CD4-positive, alpha-beta T cell treated with Interleukin-4 for 4 hours (primary cell): ENCODE measurements around the gene RNF150.

ENCODE experiments used
- DNase-seq: peaks from one replicate; pipeline ENCODE4 v3.0.0-alpha.2; 2020

Gene RNF150

GRCh38 chr4:141130947-141131605 lies 2.2 kb downstream of the RNF150 start:
- no peak for DNase-seq

GRCh38 chr4:141127884-141128283 lies 5.4 kb downstream of the RNF150 start:
- no peak for DNase-seq

- no peak for DNase-seq
These were observed 6.5 kb downstream of the RNF150 start for GRCh38 chr4:141126769-141127168.

- DNase-seq: no peak
These were observed 9.0 kb downstream of the RNF150 start for GRCh38 chr4:141124224-141124623.

- DNase-seq: no peak
These were observed 11.4 kb downstream of the RNF150 start for GRCh38 chr4:141121768-141122454.

- no peak for DNase-seq
These were observed 12.2 kb downstream of the RNF150 start for GRCh38 chr4:141121101-141121500.

GRCh38 chr4:141120036-141120593 lies 13.2 kb downstream of the RNF150 start:
- no peak for DNase-seq

GRCh38 chr4:141119071-141119470 lies 14.2 kb downstream of the RNF150 start:
- no peak for DNase-seq

GRCh38 chr4:141118381-141118780 lies 14.9 kb downstream of the RNF150 start:
- no peak for DNase-seq

GRCh38 chr4:141117935-141118334 lies 15.3 kb downstream of the RNF150 start:
- no peak for DNase-seq

GRCh38 chr4:141109983-141110382 lies 23.3 kb downstream of the RNF150 start:
- DNase-seq: no peak

GRCh38 chr4:141107927-141108326 lies 25.3 kb downstream of the RNF150 start:
- no peak for DNase-seq

- no peak for DNase-seq
These were observed 30.9 kb downstream of the RNF150 start for GRCh38 chr4:141102367-141102766.

GRCh38 chr4:141101511-141101910 lies 31.8 kb downstream of the RNF150 start:
- DNase-seq: no peak

GRCh38 chr4:141099326-141099725 lies 33.9 kb downstream of the RNF150 start:
- DNase-seq: no peak

GRCh38 chr4:141098163-141098562 lies 35.1 kb downstream of the RNF150 start:
- no peak for DNase-seq

GRCh38 chr4:141090473-141090872 lies 42.8 kb downstream of the RNF150 start:
- DNase-seq: no peak

- DNase-seq: no peak
These were observed 51.3 kb downstream of the RNF150 start for GRCh38 chr4:141081921-141082395.

GRCh38 chr4:141080668-141081067 lies 52.6 kb downstream of the RNF150 start:
- no peak for DNase-seq

- no peak for DNase-seq
These were observed 53.8 kb downstream of the RNF150 start for GRCh38 chr4:141079393-141079930.

- no peak for DNase-seq
These were observed 54.4 kb downstream of the RNF150 start for GRCh38 chr4:141078871-141079270.

GRCh38 chr4:141077611-141078225 lies 55.6 kb downstream of the RNF150 start:
- DNase-seq: no peak

GRCh38 chr4:141075553-141075952 lies 57.7 kb downstream of the RNF150 start:
- DNase-seq: no peak
